ENCODE measurements around the gene PRR15.

DNA sequence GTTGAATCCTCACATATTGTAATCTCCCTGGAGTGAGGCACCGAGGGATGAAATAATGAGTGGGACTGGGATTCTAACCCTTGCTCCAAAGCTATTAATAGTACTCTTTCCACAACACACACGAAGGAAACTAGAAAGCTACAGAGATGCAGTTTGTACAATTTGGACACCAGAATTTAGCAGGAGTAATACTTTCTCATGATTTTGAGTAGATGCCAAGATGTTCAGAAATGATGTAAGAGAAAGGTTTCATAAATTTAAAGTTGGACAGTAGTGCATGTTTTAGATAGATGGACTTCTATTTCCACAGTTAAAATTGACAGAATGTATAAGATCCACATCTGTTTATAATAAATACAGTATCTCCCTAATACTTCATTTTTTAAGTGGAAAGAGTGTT is 46.5 kb downstream of the PRR15 start:
- TF ChIP-seq, protein P1, sequence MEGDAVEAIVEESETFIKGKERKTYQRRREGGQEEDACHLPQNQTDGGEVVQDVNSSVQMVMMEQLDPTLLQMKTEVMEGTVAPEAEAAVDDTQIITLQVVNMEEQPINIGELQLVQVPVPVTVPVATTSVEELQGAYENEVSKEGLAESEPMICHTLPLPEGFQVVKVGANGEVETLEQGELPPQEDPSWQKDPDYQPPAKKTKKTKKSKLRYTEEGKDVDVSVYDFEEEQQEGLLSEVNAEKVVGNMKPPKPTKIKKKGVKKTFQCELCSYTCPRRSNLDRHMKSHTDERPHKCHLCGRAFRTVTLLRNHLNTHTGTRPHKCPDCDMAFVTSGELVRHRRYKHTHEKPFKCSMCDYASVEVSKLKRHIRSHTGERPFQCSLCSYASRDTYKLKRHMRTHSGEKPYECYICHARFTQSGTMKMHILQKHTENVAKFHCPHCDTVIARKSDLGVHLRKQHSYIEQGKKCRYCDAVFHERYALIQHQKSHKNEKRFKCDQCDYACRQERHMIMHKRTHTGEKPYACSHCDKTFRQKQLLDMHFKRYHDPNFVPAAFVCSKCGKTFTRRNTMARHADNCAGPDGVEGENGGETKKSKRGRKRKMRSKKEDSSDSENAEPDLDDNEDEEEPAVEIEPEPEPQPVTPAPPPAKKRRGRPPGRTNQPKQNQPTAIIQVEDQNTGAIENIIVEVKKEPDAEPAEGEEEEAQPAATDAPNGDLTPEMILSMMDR (IDR thresholded peaks at IDR 0.05 in 2 of 3, conservative IDR thresholded peaks at IDR 0.05 in 1 of 3; ENCODE audit: borderline replicate concordance in 1 of 3, insufficient read depth in 1 of 3, low read depth in 2 of 3, low read length in 2 of 3), result no peak; a peak in 1 of 6 replicates
- no peak for TF ChIP-seq POLR2AphosphoS5 (IDR thresholded peaks at IDR 0.05; ENCODE audit: low read depth, low read length)
- TF ChIP-seq YY1 (IDR thresholded peaks at IDR 0.05; ENCODE audit: extremely low read depth, insufficient replicate concordance, low read depth, low read length), result no peak
- no peak for TF ChIP-seq POLR2A (IDR thresholded peaks at IDR 0.05; ENCODE audit: borderline replicate concordance, extremely low read depth, insufficient read depth, insufficient read length)
- no peak for TF ChIP-seq EZH2 (IDR thresholded peaks at IDR 0.05)
- TF ChIP-seq, protein P2, sequence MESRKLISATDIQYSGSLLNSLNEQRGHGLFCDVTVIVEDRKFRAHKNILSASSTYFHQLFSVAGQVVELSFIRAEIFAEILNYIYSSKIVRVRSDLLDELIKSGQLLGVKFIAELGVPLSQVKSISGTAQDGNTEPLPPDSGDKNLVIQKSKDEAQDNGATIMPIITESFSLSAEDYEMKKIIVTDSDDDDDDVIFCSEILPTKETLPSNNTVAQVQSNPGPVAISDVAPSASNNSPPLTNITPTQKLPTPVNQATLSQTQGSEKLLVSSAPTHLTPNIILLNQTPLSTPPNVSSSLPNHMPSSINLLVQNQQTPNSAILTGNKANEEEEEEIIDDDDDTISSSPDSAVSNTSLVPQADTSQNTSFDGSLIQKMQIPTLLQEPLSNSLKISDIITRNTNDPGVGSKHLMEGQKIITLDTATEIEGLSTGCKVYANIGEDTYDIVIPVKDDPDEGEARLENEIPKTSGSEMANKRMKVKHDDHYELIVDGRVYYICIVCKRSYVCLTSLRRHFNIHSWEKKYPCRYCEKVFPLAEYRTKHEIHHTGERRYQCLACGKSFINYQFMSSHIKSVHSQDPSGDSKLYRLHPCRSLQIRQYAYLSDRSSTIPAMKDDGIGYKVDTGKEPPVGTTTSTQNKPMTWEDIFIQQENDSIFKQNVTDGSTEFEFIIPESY (IDR thresholded peaks at IDR 0.05; ENCODE audit: extremely low read depth, insufficient replicate concordance, low read length), result no peak
- no peak for TF ChIP-seq CEBPB (IDR thresholded peaks at IDR 0.05; ENCODE audit: low read depth)
